HUES48 (cell line): Measurements from ENCODE around the gene MYH6.
"Not testable (repeated sequence)": the region's sequence is repeated elsewhere in the genome, so short reads cannot be mapped to it uniquely, and the experiment has no call there.

Experiments used
- H3K27ac ChIP-seq: one replicate; pipeline ENCODE4 v1.7.0; 2013; ENCODE audit warnings: low read depth, low read length, inconsistent platforms
- H3K27me3 ChIP-seq: 2 replicates; pipeline ENCODE4 v1.6.1; 2013; ENCODE audit warnings: mild to moderate bottlenecking, low read length; ENCODE audit not compliant: control insufficient read depth, insufficient read depth
- H3K36me3 ChIP-seq: 2 replicates; pipeline ENCODE4 v1.6.1; 2013; ENCODE audit warnings: low read length; ENCODE audit not compliant: control insufficient read depth, insufficient read depth
- H3K4me1 ChIP-seq: 2 replicates; pipeline ENCODE4 v1.6.1; 2013; ENCODE audit warnings: mild to moderate bottlenecking, low read length; ENCODE audit not compliant: control insufficient read depth, insufficient read depth
- H3K4me3 ChIP-seq: 2 replicates; pipeline ENCODE4 v1.5.1; 2013; ENCODE audit warnings: mild to moderate bottlenecking, low read depth, low read length
- H3K9ac ChIP-seq: 2 replicates; pipeline ENCODE4 v1.6.1; 2013; ENCODE audit warnings: mild to moderate bottlenecking, low read depth, low read length, moderate library complexity
- H3K9me3 ChIP-seq: 2 replicates; pipeline ENCODE4 v1.6.1; 2013; ENCODE audit warnings: low read length; ENCODE audit not compliant: control insufficient read depth, insufficient read depth

The MYH6 gene

DNA sequence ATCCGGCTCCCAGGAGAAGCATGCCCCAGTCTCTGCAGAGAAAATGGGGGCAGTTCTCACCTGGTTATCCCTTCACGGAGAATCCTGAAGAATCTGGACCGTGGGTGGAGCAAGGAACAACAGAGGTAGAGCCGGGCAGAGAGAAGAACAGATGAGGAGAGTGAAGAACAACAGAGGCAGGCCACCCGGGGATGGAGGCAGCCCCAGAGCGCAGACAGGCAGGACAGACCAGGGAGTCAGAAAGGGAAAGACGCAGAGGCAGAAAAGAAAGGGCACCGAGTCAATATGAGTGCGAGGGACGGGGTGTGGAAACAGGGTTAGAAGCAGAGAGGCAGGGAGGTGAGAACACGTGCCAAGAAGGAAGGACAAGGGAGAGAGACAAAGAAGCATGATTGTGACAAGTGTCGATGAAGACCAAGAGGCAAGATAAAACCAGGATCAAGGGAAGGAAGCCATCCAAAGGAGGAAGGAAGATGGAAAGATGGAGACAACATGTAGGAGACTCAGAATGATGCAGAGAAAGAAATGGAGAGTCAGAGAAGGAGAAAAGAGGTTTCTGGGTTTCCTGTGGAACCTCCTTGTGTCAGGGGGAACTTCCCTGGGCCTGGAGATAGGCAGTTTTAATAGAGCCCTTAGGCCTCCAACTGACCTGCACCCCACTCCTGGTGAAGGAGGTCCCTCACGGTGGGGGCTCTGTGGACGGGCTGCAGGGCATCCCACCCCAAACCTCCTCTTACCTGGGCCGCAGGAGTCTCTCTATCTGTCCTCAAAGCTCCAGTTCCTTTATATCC, at the start of gene MYH6:
Gene MYH6 (minus strand): TSS at position 758 of the 791 bp plus-strand sequence. CDS start 1,050 bp downstream, outside the sequence.
- H3K9ac ChIP-seq: no peak within 1 kb of the TSS
- no peaks in the 10 kb centered on the region for H3K4me1 ChIP-seq
- H3K9me3 ChIP-seq: no peaks in the 10 kb centered on the region
- no peak within 1 kb of the TSS for H3K27ac ChIP-seq
- no peaks in the 10 kb centered on the region for H3K36me3 ChIP-seq
- peaks cover 5% of the 10 kb centered on the region; the same call in 1 of the 2 replicates for H3K27me3 ChIP-seq
- H3K4me3 ChIP-seq: no peak within 1 kb of the TSS

DNA sequence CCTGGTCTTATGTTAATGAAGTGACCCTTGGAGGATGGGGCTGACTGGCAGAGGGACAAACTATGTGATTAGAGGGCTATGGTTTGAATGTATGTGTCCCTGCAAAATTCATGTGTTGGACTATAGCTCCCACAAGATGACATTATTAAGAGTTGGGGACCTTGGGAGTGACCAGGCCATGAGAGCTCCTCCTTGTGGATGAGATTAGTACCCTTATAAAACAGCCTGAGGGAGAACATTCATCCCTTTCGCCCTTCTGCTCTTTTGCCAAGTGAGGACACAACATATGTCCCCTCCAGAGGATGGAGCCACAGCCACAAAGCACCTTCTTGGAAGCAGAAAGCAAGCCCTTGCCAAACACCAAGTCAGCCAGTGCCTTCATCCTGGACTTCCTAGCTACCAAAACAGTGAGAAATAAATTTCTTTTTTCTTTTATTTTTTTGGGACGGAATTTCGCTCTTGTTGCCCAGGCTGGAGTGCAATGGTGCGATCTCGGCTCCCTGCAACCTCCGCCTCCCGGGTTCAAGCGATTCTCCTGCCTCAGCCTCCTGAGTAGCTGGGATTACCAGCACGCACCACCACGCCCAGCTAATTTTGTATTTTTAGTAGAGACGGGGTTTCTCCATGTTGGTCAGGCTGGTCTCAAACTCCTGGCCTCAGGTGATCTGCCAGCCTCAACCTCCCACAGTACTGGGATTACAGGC, 49.0 kb upstream of the MYH6 start:
- H3K36me3 ChIP-seq, H3K4me1 ChIP-seq, H3K27ac ChIP-seq, H3K4me3 ChIP-seq, H3K9ac ChIP-seq, H3K27me3 ChIP-seq, H3K9me3 ChIP-seq: not testable (repeated sequence)

DNA sequence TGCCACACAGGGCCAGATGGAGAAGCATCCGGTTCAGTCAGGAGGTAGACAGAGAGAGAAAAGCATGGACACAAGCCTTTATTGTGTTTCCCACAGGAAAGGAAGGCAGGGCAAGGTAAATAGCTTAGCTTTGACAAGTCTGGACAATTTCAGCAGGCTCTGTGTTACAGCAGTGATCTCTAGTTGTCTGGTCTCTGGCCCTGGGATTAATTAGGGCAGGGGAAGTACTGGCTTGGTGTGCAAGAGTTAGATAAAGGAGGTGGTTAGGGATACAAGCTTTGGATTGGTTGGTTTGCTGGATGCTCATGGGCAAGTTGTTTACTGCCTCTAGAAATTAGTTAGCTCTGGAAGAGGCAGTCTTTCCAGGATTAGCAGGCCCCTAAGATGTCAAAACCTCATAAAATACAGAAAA, 46.4 kb upstream of the MYH6 start:
- Histone ChIP-seq H3K36me3 (no peaks in the 10 kb centered on the region), H3K9ac (no peak overlapping the region)

DNA sequence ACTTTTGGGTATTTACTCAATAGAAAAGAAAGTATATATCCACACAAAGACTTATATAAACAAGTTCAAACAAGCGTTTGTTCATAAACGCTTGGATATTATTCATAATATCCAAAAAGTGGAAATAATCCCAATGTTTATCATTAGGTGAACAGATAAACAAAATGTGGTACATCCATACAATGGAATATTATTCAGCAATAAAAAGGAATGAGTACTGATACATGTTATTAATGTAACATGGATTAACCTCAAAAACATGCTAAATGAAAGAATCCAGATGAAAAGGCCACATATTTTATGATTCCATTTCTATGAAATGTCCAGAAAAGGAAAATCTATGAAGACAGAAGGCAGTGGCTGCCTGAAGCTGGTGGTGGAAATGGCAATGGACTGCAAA, 44.2 kb upstream of the MYH6 start:
- Histone ChIP-seq H3K9me3 (no peaks in the 10 kb centered on the region), H3K9ac (no peak overlapping the region), H3K4me1 (no peaks in the 10 kb centered on the region), H3K4me3 (no peak overlapping the region), H3K27ac (no peak overlapping the region), H3K27me3 (no peaks in the 10 kb centered on the region), H3K36me3 (no peaks in the 10 kb centered on the region)

More for the DNA sequence above, 46.4 kb upstream of the MYH6 start:
- Histone ChIP-seq H3K9me3 (no peaks in the 10 kb centered on the region), H3K27me3 (no peaks in the 10 kb centered on the region), H3K4me1 (no peaks in the 10 kb centered on the region), H3K4me3 (no peak overlapping the region), H3K27ac (no peak overlapping the region)

DNA sequence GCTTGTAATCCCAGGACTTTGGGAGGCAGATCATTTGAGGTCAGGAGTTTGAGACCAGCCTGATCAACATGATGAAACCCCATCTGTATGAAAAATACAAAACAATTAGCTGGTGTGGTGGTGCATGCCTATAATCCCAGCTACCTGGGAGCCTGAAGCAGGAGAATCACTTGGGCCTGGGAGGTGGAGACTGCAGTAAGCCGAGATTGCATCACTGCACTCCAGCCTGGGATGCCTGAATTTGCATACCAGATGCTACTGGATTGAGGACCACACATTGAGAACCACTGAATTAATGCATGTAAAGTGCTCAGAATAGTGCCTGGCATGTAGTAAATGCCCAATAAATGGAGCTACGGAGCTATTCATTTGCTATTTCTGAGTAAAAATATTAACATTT, 42.3 kb upstream of the MYH6 start:
- Histone ChIP-seq H3K4me3 (no peak overlapping the region), H3K27me3 (no peaks in the 10 kb centered on the region), H3K9ac (no peak overlapping the region), H3K4me1 (no peaks in the 10 kb centered on the region), H3K9me3 (no peaks in the 10 kb centered on the region), H3K27ac (no peak overlapping the region), H3K36me3 (no peaks in the 10 kb centered on the region)

DNA sequence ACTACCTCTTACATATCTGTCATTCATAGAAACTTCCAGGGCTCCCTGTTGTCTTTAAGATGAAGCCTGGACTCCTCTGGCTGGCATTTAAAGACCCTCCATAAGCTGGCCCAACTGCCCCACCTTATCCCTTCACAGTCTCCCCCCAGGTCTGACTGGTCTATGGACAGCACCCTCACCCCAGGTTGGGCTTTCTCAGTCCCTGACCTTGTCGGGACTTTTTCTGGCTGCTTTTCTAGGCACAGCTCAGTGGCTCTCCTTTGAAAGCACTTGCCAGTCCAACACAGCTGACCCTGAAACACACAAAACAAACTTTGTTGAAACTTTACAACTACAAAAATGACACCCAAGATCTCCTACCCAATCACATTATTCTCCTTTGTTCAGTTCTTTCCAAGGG, 41.2 kb upstream of the MYH6 start:
- H3K9me3 ChIP-seq: no peaks in the 10 kb centered on the region
- no peak overlapping the region for H3K9ac ChIP-seq
- no peaks in the 10 kb centered on the region for H3K4me1 ChIP-seq
- no peak overlapping the region for H3K4me3 ChIP-seq
- no peak overlapping the region for H3K27ac ChIP-seq
- no peaks in the 10 kb centered on the region for H3K27me3 ChIP-seq
- no peaks in the 10 kb centered on the region for H3K36me3 ChIP-seq

DNA sequence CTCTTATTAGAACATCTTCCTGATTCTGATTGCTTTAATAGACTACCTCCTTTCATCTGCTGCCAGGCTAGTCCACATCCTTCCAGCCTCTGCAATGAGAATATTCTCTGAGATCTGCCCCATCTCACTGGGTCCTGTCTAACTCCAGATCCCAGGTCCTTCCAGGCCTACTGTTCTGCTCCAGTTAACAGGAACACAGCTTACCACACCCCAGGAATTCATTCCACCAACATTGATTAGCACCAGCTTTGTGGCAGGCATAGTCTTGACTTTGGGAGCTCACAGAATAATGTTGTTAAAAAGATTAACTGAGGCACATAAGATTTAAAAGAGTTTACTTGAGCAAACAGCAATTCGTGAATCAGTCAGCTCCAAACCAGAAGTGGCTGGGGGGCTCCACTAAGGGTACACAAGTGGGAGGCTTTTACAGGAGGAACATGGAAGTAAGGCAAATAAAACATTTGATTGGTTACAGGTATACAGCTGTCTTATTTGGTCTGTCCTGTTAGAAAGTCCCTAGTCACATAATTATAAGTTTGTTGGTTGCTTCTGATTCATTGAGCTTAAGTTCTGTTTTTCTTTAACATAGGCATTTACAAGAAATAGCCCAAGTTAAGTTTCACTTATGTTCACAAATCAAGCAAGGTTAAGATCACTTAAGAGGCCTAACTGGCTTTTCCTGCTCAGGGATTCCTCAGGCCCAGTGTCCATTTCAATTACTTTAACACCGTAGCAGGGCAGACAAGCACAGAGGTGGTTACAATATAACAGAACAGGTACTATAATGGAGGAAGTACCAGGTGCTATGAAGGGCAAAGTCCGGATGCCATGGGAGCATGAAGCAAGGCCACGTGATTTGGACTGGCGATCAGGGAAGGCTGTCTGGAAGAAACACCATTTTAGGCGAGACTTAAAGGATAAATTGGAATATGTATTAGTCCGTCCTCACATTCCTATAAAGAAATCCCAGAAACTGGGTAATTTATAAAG, 39.6 kb upstream of the MYH6 start:
- Histone ChIP-seq H3K9me3 (no peaks in the 10 kb centered on the region), H3K9ac (no peak overlapping the region), H3K27me3 (no peaks in the 10 kb centered on the region), H3K27ac (no peak overlapping the region), H3K4me3 (no peak overlapping the region), H3K4me1 (peaks cover 7% of the 10 kb centered on the region), H3K36me3 (no peaks in the 10 kb centered on the region)

DNA sequence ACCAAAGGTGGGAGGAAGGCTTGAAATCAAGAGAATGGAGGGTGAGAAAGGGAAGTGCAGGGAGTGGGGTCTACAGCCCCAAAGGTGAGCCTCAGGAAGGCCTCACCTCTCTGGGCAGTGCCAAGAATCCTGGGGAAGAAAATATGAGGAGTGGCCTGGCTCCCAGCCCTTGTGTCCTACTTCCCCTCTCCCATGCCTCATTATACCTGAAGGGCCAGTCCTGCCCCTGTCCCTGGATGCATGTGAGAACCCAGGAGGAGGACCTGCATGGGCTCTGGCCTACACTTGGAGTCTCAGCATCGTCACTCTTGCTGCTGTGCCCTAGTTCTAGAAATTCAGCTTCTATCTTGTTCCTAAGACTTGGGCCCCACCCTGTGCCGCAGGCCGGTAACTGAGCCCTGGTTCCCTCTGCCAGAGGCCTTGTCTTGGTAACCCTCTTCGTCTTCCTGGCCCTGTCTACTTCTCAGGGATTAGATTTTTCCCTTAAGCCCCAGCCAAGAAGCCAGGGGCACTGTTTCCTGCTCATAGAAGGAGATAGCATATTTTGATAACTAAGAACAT, 38.3 kb upstream of the MYH6 start:
- Histone ChIP-seq H3K4me3 (no peak overlapping the region), H3K4me1 (peaks cover 11% of the 10 kb centered on the region), H3K27me3 (no peaks in the 10 kb centered on the region), H3K36me3 (no peaks in the 10 kb centered on the region), H3K9ac (no peak overlapping the region), H3K27ac (no peak overlapping the region), H3K9me3 (no peaks in the 10 kb centered on the region)

DNA sequence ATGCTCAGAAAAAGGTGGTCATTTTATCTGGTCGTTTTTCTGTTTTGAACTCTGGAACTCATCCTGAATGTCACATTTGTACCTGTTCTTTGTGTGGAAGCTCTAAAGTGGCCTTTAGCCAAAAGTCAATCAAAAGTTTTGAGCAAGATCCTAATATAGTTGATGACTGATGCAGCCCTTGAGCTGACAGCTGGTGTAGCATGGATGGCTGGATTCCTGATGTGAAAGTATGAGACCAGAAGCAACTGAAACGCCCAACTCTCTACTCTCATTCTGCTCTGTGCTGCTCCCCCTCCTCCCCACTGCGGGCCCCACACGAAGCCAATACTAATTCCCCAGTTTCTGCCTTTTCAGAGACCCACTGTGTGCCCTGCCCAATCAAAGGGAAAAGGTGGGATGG, 37.7 kb upstream of the MYH6 start:
- Histone ChIP-seq H3K4me3 (no peak overlapping the region), H3K36me3 (no peaks in the 10 kb centered on the region), H3K4me1 (peaks cover 11% of the 10 kb centered on the region), H3K27me3 (no peaks in the 10 kb centered on the region), H3K27ac (no peak overlapping the region), H3K9ac (no peak overlapping the region), H3K9me3 (no peaks in the 10 kb centered on the region)

DNA sequence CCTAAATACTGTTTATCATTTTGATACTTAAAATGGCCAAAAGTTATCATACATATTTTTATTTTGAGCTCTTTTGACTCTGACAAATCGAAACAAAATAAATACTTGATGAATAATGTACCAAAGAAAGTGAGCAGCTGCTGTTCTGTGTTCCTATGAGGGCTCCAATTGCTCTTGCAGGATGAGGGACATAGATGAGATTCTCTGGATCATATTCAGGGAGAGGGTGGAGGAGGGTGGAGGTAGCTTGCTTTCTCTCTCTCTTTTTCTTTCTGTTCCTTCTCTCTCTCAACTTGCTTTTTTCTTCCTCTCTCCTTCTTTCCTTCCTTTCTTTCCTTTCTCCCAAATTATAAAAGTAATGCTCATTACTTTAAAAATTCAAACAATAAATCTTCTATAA, 36.2 kb upstream of the MYH6 start:
- H3K9ac ChIP-seq: no peak overlapping the region
- no peaks in the 10 kb centered on the region for H3K36me3 ChIP-seq
- no peaks in the 10 kb centered on the region for H3K9me3 ChIP-seq
- no peak overlapping the region for H3K4me3 ChIP-seq
- H3K27me3 ChIP-seq: no peaks in the 10 kb centered on the region
- H3K4me1 ChIP-seq: peaks cover 11% of the 10 kb centered on the region
- no peak overlapping the region for H3K27ac ChIP-seq
